GM18867 (cell line): Measurements from ENCODE around the gene KLF11.
A peak's percentile ranks its signal among the peaks of the same experiment; 100 is the strongest.
"Not testable (repeated sequence)": the region's sequence is repeated elsewhere in the genome, so short reads cannot be mapped to it uniquely, and the experiment has no call there.

Experiments used
- ATAC-seq: cut with Tn5 transposase; IDR thresholded peaks from one replicate; pipeline ENCODE4 v1.9.1; 2021; ENCODE audit warnings: mild to moderate bottlenecking, moderate library complexity; ENCODE audit not compliant: unreplicated experiment

Gene KLF11

GRCh38 chr2:10080536-10081304 lies 37.4 kb downstream of the KLF11 start:
- peak; percentile 11 for ATAC-seq

DNA sequence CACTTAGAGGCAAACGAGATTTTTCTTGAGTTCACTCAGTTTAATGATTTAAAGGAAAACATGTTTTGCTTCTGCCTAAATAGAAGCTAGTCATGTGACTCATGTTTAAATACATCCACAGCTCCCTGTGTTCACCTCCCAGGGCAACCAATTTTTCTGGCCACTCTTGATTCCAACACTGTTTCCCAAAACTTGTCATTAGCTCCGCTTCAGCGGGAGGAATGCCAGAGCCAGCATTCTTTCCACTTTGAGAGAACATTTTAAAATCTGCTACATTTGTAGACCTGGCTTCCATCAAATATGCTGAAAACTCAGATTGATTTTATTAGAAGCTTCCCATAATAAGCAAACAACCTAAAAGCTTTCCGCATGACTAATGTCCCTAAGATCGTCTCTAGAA lies 39.7 kb downstream of the KLF11 start:
- no peak for ATAC-seq

DNA sequence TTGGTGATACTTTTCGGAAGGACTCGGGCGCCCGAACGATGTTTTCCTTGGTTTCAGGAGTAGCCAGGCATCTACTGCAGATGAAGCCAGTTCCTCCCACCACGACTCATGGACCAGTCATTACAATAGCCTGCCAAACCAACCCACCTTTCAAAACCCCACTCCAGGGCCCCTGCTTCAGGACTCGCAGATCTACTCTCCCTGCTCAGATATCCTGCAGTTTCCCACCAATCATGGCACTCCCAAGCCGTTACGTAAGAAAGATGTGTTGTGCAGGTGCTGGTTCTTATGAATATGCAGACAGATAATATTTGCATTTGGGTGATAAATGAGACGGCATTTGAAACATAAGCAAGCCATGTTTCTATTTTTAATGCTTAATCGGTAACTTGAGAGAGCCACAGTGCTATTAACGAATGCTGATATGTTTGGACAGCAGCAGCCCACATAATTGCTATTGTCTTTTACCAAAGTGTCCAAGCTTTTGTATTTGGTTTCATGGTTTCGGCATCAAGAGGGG lies 40.4 kb downstream of the KLF11 start:
- ATAC-seq: peak; percentile 40

DNA sequence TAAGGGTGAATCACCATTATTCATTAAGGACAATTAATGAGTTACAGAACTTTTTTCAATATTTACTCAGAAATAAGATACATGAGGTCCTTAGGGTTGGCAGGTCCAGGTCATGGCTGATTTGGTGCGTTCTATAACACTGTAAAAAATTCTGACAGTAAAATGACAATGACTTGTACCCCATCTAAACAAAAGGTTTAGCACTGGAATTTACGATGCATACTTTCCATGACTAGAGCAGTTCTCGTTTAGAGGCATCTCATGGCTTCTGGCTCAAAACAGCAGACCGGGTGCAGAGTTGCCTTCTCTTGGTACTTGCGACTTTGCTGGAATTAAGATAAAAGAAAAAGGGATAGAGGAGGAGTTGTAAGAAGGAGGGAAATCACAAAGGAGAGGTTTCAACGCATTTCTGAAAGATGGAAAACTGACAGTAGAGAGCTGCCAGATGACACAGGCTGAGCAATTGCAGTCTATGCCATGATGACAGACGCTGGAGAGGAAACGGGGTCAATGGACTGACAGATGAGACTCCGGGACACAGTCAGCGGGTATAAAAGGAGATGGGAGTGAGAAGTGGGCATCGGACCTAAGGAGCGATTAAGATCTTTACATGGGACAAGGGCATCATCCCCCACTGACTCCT lies 41.0 kb downstream of the KLF11 start:
- peak; percentile 7 for ATAC-seq

GRCh38 chr2:10085043-10085667 lies 41.8 kb downstream of the KLF11 start:
- ATAC-seq: no peak

DNA sequence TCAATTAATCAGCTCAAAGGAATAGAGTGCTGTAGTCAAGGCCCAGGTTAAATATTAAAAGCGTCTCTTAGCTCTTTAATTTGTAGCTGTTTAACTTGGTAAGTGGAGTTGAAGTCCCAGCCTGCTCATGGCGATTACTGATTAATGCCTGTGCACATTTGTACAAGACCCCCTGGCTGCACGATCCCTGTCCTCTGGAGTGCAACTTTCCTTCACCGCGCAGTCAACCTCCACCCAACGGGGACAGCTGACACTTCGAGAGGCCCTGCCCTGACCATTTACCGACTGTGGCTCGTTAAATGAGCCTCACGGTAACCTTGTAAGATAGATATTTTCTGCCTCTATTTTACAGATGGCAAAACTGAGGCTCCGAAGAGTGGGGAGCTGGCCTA lies 42.3 kb downstream of the KLF11 start:
- no peak for ATAC-seq

- no peak for ATAC-seq
These were observed 43.6 kb downstream of the KLF11 start for GRCh38 chr2:10086950-10087349.

DNA sequence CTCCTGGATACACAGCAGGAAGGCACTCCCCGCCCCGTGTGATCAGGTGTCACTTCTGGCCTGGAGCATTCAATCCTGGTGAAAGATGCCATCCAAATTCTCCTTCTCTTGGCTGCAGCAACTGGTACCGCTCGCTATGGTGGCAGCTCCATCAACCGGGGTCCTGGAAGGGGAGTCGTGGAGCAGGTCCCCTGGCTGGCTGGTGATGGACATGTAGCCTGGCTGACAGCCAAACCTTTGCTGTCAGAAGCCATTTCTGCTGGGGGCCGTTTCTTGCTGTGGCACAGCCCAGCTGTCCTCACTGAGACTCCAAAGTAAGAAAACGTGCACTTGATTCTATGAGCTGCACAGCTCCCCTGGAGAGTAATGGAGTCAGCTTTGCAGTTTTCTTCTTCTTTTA lies 44.0 kb downstream of the KLF11 start:
- no peak for ATAC-seq

DNA sequence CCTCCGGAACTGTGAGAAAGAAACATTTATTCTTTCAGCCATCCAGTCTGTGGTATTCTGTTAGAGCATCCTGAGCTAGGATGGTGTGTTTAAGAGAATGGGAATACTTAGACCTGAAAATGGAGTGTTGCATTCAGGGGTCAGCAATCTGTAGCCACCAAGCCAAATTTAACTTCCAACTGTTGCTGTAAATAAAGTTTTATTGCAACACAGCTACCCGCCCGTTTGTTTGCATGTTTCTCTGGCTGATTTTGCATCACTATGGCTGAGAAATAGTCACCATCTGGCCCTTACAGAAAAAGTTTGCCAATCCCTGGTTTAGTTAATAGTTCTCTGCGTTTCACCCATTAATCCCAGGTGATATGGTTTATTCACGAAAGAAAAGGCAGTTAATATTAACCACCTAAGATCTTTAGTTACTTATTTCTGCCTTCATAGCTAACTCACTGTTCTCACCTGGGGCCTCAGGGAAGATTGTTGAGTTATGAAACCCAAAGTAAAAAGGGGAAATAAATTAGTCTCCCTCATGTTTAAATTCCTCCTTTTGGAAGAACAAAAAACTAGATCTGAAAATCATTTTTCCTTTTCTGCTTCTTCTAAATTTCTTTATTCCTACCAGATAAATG lies 46.3 kb downstream of the KLF11 start:
- ATAC-seq: no peak

- ATAC-seq: no peak
These were observed 48.0 kb downstream of the KLF11 start for GRCh38 chr2:10091182-10091888.

DNA sequence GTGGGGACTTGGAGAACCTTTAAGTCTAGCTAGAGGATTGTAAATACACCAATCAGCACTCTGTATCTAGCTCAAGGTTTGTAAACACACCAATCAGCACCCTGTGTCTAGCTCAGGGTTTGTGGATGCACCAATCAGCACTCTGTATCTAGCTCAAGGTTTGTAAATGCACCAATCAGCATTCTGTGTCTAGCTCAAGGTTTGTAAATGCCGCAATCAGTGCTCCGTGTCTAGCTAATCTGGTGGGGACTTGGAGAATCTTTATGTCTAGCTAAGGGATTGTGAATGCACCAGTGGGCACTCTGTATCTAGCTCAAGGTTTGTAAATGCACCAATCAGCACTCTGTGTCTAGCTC lies 48.5 kb downstream of the KLF11 start:
- not testable (repeated sequence) for ATAC-seq

DNA sequence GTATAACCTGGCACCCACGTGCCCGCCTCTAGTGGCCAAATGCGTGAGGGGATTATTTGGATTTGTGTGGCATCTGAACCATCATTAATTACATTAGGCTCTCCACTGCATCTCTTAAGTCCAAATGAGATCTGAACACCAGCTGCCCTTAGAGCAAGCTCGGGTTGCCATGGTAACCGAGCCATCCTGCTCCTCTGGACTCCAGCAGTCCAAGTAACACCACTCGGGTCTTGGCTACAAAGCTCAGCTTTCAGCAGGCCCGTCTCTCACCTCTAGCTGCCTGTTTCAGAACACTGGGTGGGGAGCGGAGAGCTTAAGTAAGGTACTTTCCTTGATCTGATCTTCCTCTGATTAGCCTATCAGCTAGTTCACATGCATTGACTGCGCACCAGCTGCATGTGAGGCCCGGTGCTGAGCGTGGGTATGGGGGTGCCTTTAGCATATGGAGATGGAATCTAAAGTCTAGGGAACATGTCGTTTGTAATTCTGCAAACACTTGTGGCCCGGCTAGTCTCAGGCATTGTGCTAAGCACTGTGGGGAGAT lies 51.0 kb downstream of the KLF11 start:
- ATAC-seq: no peak

DNA sequence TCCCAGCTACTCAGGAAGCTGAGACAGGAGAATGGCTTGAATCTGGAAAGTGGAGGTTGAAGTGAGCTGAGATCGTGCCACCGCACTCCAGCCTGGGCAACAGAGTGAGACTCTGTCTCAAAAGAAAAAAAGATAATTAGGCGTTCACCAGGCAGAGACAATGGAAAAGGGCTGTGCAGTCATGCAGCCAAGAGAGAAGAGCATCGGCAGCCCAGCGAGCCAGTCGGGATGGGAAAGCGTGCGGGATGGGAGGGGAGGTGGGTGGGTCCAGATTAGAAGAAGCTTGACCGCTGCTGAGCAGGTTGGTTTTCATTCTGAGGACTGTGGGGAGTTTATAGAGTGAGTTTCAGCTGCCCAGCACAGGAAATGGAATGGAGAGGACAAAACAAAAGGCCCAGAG lies 51.8 kb downstream of the KLF11 start:
- ATAC-seq: no peak

DNA sequence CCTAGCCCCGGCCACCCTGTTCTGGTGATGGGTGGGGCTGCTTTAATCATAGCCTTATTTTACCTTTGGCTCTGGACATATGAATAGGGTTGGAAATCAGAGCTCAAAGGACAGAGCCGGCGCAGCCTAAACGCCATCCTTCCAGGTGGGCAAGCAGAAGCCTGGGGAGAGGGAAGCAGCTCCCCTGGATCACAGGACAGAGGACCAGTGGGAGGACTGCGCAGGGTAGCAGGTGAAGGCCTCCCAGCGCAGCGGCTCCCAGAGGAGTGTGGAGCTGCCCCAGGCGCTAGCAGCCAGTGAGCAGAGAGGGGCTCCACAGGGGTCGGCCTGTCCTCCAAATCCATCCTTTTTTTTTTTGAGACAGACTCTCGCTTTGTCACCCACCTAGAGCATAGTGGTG lies 53.3 kb downstream of the KLF11 start:
- ATAC-seq: no peak

DNA sequence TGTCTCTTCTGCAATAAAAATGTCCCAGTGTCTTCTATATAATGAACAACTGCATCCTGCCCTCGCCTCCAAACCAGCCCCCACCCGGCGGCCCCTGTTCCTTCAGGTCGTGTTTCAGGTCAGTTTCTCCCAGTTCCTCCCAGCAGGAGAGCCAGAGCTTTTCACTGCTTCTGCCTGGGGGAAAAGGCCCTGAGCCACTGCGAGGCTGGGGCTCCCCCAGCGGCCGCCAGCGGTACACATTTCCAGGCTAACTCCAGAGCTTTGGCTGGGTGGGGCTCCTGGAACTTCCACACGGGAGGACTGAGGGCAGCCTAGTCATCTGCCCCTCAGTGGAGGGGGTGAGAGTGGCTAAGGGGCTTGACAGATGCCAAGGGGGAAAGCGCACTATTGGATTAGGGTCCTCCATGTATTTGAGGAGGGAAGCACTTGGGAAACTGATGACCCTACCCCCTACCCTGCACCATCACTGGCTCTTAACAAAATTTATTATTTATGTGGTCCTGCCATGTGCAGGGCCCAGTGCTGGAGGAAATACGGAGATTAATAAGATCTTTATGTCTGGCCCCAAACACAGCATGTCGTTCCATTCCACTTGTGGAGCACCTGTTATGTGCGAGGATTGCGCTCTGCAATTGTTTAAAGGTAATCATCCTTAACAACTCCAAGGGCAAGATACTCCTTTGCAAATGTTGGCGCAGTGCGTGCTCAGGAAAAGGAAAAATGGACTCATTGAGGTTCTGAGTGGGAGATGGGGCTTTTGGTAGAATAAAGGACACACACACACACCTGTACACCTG lies 54.2 kb downstream of the KLF11 start:
- peak; percentile 69 for ATAC-seq

DNA sequence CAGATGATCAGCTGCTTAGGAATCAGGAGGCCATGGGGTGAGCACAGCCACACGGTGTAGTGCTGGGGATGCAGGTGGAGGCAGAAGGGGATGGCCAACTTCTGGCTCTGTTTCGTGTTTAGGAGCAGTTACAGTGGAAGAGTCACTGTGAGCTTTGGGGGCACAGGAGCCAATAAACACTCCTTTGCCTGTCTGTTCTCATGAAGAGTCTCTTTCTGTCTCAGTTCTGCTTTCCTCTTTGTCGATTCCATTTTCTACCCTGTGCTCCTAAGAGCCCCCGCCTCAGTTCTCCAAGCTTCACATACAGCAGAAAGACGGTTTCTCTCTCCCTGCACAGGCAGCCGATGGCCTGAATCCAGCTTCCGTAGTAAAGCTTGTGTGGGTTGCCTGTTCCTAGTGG lies 58.1 kb downstream of the KLF11 start:
- ATAC-seq: no peak

DNA sequence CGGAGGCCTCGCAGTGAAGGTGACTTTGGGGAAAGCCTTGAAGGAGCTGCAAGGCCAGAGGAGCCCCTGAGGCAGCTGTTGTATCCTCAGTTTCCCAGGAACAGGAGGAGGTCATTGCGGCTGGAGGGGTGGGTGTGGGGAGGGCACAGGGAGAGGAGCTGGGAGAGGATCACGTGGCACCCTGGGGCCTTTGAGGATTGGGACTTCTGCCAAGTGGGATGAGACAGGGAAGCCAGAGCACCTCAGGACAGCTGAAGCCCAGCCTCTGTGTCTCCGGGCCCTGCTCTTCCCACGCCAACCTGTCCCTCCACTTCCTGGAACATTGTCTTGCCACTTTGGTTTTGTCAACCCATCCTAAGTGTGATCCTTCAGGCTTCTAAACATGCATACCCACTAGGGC lies 59.8 kb downstream of the KLF11 start:
- no peak for ATAC-seq
